H9 (cell line): ENCODE measurements around the gene ZNF428. TPM values are rescaled to one million over a fixed set of nuclear protein-coding genes. Genes with fewer than 3 reads are reported as not detected.
"Not testable (repeated sequence)": the region's sequence is repeated elsewhere in the genome, so short reads cannot be mapped to it uniquely, and the experiment has no call there.

Experiments
- DNase-seq: peaks from one replicate; pipeline ENCODE4 v3.0.0-alpha.2; 2017
- H2AFZ ChIP-seq: one replicate; pipeline ENCODE4 v1.6.1; 2013; ENCODE audit warnings: mild to moderate bottlenecking, low read length, control low read depth, moderate library complexity
- H2AK5ac ChIP-seq: 2 replicates; pipeline ENCODE4 v1.6.1; 2013; ENCODE audit warnings: low read length, control low read depth, mixed read lengths; ENCODE audit not compliant: insufficient read length
- H2BK120ac ChIP-seq: one replicate; pipeline ENCODE4 v1.6.1; 2013; ENCODE audit warnings: low read depth, mild to moderate bottlenecking, low read length, control low read depth, inconsistent platforms; ENCODE audit not compliant: poor library complexity, severe bottlenecking
- H2BK12ac ChIP-seq: 2 replicates; pipeline ENCODE4 v1.6.1; 2013; ENCODE audit warnings: low read length, control low read depth, mixed read lengths, low read depth; ENCODE audit not compliant: insufficient read length
- H2BK15ac ChIP-seq: 2 replicates; pipeline ENCODE4 v1.6.1; 2013; ENCODE audit warnings: low read depth, low read length, control low read depth
- H2BK20ac ChIP-seq: one replicate; pipeline ENCODE4 v1.6.1; 2013; ENCODE audit warnings: low read depth, mild to moderate bottlenecking, low read length, control low read depth, inconsistent platforms; ENCODE audit not compliant: poor library complexity, severe bottlenecking
- H2BK5ac ChIP-seq: 2 replicates; pipeline ENCODE4 v1.6.1; 2013; ENCODE audit warnings: low read length, control low read depth, mixed read lengths; ENCODE audit not compliant: insufficient read length
- H3K14ac ChIP-seq: 2 replicates; pipeline ENCODE4 v1.6.1; 2013; ENCODE audit warnings: low read length, control low read depth; ENCODE audit not compliant: insufficient read depth
- H3K18ac ChIP-seq: 2 replicates; pipeline ENCODE4 v1.6.1; 2013; ENCODE audit warnings: low read depth, mild to moderate bottlenecking, mixed read lengths, low read length, control low read depth; ENCODE audit not compliant: insufficient read length
- H3K23ac ChIP-seq: 2 replicates; pipeline ENCODE4 v1.6.1; 2013; ENCODE audit warnings: low read length, control low read depth, mixed read lengths, low read depth; ENCODE audit not compliant: insufficient read length
- H3K23me2 ChIP-seq: 2 replicates; pipeline ENCODE4 v1.6.1; 2013; ENCODE audit warnings: low read depth, mild to moderate bottlenecking, mixed read lengths, low read length, control low read depth; ENCODE audit not compliant: insufficient read length, poor library complexity, severe bottlenecking
- H3K27ac ChIP-seq: 2 replicates; pipeline ENCODE4 v1.5.1; 2013; ENCODE audit warnings: low read length, control low read depth, mixed read lengths, low read depth; ENCODE audit not compliant: insufficient read length
- H3K27me3 ChIP-seq: 2 replicates; pipeline ENCODE4 v1.6.1; 2013; ENCODE audit warnings: low read length, control low read depth, inconsistent platforms; ENCODE audit not compliant: insufficient read depth
- H3K4ac ChIP-seq: 2 replicates; pipeline ENCODE4 v1.6.1; 2013; ENCODE audit warnings: low read depth, mild to moderate bottlenecking, control low read depth, inconsistent platforms, low read length, moderate library complexity
- H3K4me1 ChIP-seq: 2 replicates; pipeline ENCODE4 v1.6.1; 2013; ENCODE audit warnings: low read length, control low read depth, inconsistent platforms; ENCODE audit not compliant: insufficient read depth
- H3K4me2 ChIP-seq: 2 replicates; pipeline ENCODE4 v1.6.1; 2013; ENCODE audit warnings: low read length, control low read depth, mixed read lengths; ENCODE audit not compliant: insufficient read length, insufficient read depth
- H3K56ac ChIP-seq: 2 replicates; pipeline ENCODE4 v1.6.1; 2013; ENCODE audit warnings: low read depth, mild to moderate bottlenecking, mixed read lengths, low read length, control low read depth; ENCODE audit not compliant: insufficient read length
- H3K79me1 ChIP-seq: 2 replicates; pipeline ENCODE4 v1.6.1; 2013; ENCODE audit warnings: low read depth, mild to moderate bottlenecking, moderate library complexity, low read length, control low read depth, inconsistent platforms; ENCODE audit not compliant: insufficient read depth, poor library complexity, severe bottlenecking
- H3K79me2 ChIP-seq: 2 replicates; pipeline ENCODE4 v1.6.1; 2013; ENCODE audit warnings: low read length, control low read depth, inconsistent platforms; ENCODE audit not compliant: insufficient read depth
- H3K9ac ChIP-seq: 2 replicates; pipeline ENCODE4 v1.6.1; 2013; ENCODE audit warnings: low read length, control low read depth, mixed read lengths; ENCODE audit not compliant: insufficient read length; ENCODE audit errors: extremely low read depth
- H3K9me3 ChIP-seq: one replicate; pipeline ENCODE4 v1.6.1; 2013; ENCODE audit warnings: low read depth, low read length, inconsistent platforms; ENCODE audit not compliant: control insufficient read depth
- H3T11ph ChIP-seq: one replicate; pipeline ENCODE4 v1.6.1; 2013; ENCODE audit warnings: mild to moderate bottlenecking, low read length, control low read depth, inconsistent platforms
- H4K20me1 ChIP-seq: one replicate; pipeline ENCODE4 v1.6.1; 2013; ENCODE audit not compliant: control insufficient read depth, insufficient read length, insufficient read depth
- H4K5ac ChIP-seq: 2 replicates; pipeline ENCODE4 v1.6.1; 2013; ENCODE audit warnings: low read depth, mild to moderate bottlenecking, mixed read lengths, low read length, control low read depth; ENCODE audit not compliant: insufficient read length
- H4K8ac ChIP-seq: replicated peaks from 2 replicates; pipeline ENCODE4 v1.6.1; 2013; ENCODE audit warnings: low read length, control low read depth, mixed read lengths, low read depth; ENCODE audit not compliant: insufficient read length
- H4K91ac ChIP-seq: 2 replicates; pipeline ENCODE4 v1.6.1; 2013; ENCODE audit warnings: low read depth, mild to moderate bottlenecking, moderate library complexity, mixed read lengths, low read length, control low read depth; ENCODE audit not compliant: insufficient read length
- H3K27ac Mint-ChIP-seq, 3 experiments: 2 replicates in 2 of 3; 3 replicates in 1 of 3; pipeline ENCODE4 v1.8.0; 2020 to 2021; ENCODE audit warnings: mixed read lengths in 3 of 3, mild to moderate bottlenecking in 1 of 3, moderate library complexity in 1 of 3
- H3K27me3 Mint-ChIP-seq: 2 replicates; pipeline ENCODE4 v1.8.0; 2021; ENCODE audit warnings: low read depth, mild to moderate bottlenecking, moderate library complexity, mixed read lengths
- H3K36me3 Mint-ChIP-seq, 3 experiments: 2 replicates in 2 of 3; 3 replicates in 1 of 3; pipeline ENCODE4 v1.8.0; 2020 to 2021; ENCODE audit warnings: low read depth in 3 of 3, mixed read lengths in 3 of 3; ENCODE audit not compliant: insufficient read depth in 1 of 3
- H3K4me1 Mint-ChIP-seq, 2 experiments: 2 replicates each; pipeline ENCODE4 v1.8.0; 2020; ENCODE audit warnings: mixed read lengths in 2 of 2
- H3K4me3 Mint-ChIP-seq, 2 experiments: 2 replicates in 1 of 2; 3 replicates in 1 of 2; pipeline ENCODE4 v1.8.0; 2020 to 2021; ENCODE audit warnings: mild to moderate bottlenecking in 2 of 2, mixed read lengths in 2 of 2, moderate library complexity in 1 of 2
- H3K9me3 Mint-ChIP-seq, 2 experiments: 2 replicates in 1 of 2; 3 replicates in 1 of 2; pipeline ENCODE4 v1.8.0; 2020; ENCODE audit warnings: mild to moderate bottlenecking in 2 of 2, mixed read lengths in 2 of 2, moderate library complexity in 1 of 2
- WGBS: extraction: QIAGEN DNeasy Blood & Tissue Kit; methylation state at CpG from one replicate; pipeline ENCODE4 v1.1.7; 2013; ENCODE audit warnings: missing lambda C conversion rate, low lambda C conversion rate, mixed read lengths; ENCODE audit not compliant: insufficient read length; ENCODE audit errors: extremely low coverage; 5-methylcytosine and 5-hydroxymethylcytosine counted together
- total RNA-seq: library from RNA; stranded (reverse); gene quantifications from 2 replicates; pipeline ENCODE4 v1.2.1, GENCODE V29; 2021
- TF ChIP-seq, protein P1 (sequence below): fragments of 200-600 bp; sonication (generic); conservative IDR thresholded peaks from 3 replicates; pipeline ENCODE4 v1.8.0; 2021; ENCODE audit warnings: antibody characterized with exemption, mild to moderate bottlenecking

Gene ZNF428
- total RNA-seq, 1 experiment from 2014 or later = 30.3 TPM

- H3K79me2 ChIP-seq = no peaks in the 10 kb centered on the region
- no peak overlapping the region for H2BK15ac ChIP-seq
- no peak overlapping the region for H2BK12ac ChIP-seq
- no peaks in the 10 kb centered on the region for H3K79me1 ChIP-seq
- TF ChIP-seq, protein P1, sequence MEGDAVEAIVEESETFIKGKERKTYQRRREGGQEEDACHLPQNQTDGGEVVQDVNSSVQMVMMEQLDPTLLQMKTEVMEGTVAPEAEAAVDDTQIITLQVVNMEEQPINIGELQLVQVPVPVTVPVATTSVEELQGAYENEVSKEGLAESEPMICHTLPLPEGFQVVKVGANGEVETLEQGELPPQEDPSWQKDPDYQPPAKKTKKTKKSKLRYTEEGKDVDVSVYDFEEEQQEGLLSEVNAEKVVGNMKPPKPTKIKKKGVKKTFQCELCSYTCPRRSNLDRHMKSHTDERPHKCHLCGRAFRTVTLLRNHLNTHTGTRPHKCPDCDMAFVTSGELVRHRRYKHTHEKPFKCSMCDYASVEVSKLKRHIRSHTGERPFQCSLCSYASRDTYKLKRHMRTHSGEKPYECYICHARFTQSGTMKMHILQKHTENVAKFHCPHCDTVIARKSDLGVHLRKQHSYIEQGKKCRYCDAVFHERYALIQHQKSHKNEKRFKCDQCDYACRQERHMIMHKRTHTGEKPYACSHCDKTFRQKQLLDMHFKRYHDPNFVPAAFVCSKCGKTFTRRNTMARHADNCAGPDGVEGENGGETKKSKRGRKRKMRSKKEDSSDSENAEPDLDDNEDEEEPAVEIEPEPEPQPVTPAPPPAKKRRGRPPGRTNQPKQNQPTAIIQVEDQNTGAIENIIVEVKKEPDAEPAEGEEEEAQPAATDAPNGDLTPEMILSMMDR = no peak
- no peak overlapping the region for H3K14ac ChIP-seq
- H3T11ph ChIP-seq = no peak overlapping the region
- H2AFZ ChIP-seq = no peak overlapping the region
- H3K56ac ChIP-seq = no peak overlapping the region
- Mint-ChIP-seq H3K4me3 (no peak overlapping the region), H3K27ac (no peak overlapping the region), H3K36me3 (peaks cover 17 to 52% (median 40%) of the 10 kb centered on the region in 3 experiments), H3K27me3 (no peaks in the 10 kb centered on the region), H3K9me3 (no peaks in the 10 kb centered on the region), H3K4me1 (peaks cover 3 to 5% of the 10 kb centered on the region in 2 experiments)
- no peaks in the 10 kb centered on the region for H3K23me2 ChIP-seq
- no peak overlapping the region for H3K27ac ChIP-seq
- no peak overlapping the region for H2BK120ac ChIP-seq
- H3K18ac ChIP-seq = no peak overlapping the region
- H3K9me3 ChIP-seq = no peaks in the 10 kb centered on the region
- no peaks in the 10 kb centered on the region for H3K27me3 ChIP-seq
- no peak overlapping the region for H4K8ac ChIP-seq
- H3K4me1 ChIP-seq = no peaks in the 10 kb centered on the region
- no peak overlapping the region for H3K23ac ChIP-seq
- H3K4ac ChIP-seq = no peak overlapping the region
- H4K5ac ChIP-seq = no peak overlapping the region
- no CpG with 5 or more reads among the region's 5 CpGs for WGBS
- no peak overlapping the region for H3K4me2 ChIP-seq
- DNase-seq = no peak
- no peak overlapping the region for H4K91ac ChIP-seq
- H4K20me1 ChIP-seq = no peaks in the 10 kb centered on the region
- no peak overlapping the region for H2BK20ac ChIP-seq
- H3K9ac ChIP-seq = no peak overlapping the region
- no peak overlapping the region for H2AK5ac ChIP-seq
- no peak overlapping the region for H2BK5ac ChIP-seq
Observed at GRCh38 chr19:43589277-43589676, 30.2 kb downstream of the ZNF428 start.

- H3T11ph ChIP-seq, H4K91ac ChIP-seq, H3K18ac ChIP-seq, H2BK5ac ChIP-seq, H3K4me3 Mint-ChIP-seq, H3K4me1 Mint-ChIP-seq, H3K27ac Mint-ChIP-seq, H3K14ac ChIP-seq, H3K23ac ChIP-seq, H3K79me2 ChIP-seq, H3K56ac ChIP-seq, H3K27ac ChIP-seq, H3K4ac ChIP-seq, H2BK15ac ChIP-seq, H3K9me3 Mint-ChIP-seq, H4K5ac ChIP-seq, H2BK120ac ChIP-seq, H3K79me1 ChIP-seq, H2AK5ac ChIP-seq, H3K27me3 Mint-ChIP-seq, H2BK12ac ChIP-seq, H3K27me3 ChIP-seq, H4K8ac ChIP-seq, H3K4me1 ChIP-seq, H4K20me1 ChIP-seq, H2BK20ac ChIP-seq, H2AFZ ChIP-seq, H3K4me2 ChIP-seq, DNase-seq, H3K23me2 ChIP-seq, H3K9me3 ChIP-seq, H3K9ac ChIP-seq: not testable (repeated sequence)
- H3K36me3 Mint-ChIP-seq = peaks cover 6 to 36% (median 25%) of the 10 kb centered on the region in 3 experiments; a peak in 6 of 7 replicates
- no CpG with 5 or more reads among the region's 3 CpGs for WGBS
Observed at GRCh38 chr19:43587029-43587428, 32.4 kb downstream of the ZNF428 start.
